OCI-LY1 (cell line): ENCODE results near the gene CCDC102A.

Experiments used
- EZH2 ChIP-seq: fragments of 200-600 bp; sonication (generic), shearing (Covaris generic); IDR thresholded peaks from 2 replicates; pipeline ENCODE4 v1.8.0; 2017; ENCODE audit warnings: borderline replicate concordance, mixed run types, mild to moderate bottlenecking, antibody characterized with exemption, low read length, moderate library complexity, mixed read lengths
- TF ChIP-seq, protein P1 (sequence below): fragments of 200-600 bp; sonication (generic), shearing (Covaris generic); IDR thresholded peaks from 2 replicates; pipeline ENCODE4 v1.5.1; 2017; ENCODE audit warnings: mild to moderate bottlenecking, antibody characterized with exemption, low read length, moderate library complexity, mixed read lengths

DNA sequence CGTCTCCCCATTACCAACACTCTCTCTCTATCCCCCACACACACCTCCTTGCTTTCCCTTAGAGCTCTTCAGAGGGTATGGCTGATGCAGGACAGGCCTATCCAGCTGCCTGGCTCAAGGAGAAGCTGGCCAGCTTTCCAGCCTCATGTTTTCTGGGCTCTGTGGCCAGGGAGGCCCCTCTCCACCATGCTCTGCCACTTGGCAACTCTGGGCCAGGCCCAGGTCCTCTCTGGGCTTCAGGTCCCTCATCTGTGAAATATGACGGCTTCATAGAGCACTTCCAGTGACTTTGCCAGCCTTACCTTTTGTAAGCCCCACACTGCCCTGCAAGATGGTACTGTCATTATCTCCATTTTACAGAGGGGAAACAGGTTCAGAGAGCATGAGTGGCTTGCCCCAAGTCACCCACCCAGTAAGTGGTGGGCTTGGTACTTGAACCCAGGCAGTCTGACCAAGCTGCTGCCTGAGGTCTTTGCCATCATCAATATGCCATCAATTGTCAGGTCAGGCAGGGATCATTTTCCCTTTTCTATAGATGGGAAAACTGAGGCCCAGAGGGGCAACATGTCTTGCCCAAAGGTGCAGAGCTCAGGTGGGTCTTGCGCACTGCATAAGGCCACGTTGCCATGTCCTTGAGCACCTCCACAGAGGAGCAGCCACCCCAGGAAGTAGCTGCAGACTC, 5.5 kb upstream of the CCDC102A start:
- TF ChIP-seq, protein P1, sequence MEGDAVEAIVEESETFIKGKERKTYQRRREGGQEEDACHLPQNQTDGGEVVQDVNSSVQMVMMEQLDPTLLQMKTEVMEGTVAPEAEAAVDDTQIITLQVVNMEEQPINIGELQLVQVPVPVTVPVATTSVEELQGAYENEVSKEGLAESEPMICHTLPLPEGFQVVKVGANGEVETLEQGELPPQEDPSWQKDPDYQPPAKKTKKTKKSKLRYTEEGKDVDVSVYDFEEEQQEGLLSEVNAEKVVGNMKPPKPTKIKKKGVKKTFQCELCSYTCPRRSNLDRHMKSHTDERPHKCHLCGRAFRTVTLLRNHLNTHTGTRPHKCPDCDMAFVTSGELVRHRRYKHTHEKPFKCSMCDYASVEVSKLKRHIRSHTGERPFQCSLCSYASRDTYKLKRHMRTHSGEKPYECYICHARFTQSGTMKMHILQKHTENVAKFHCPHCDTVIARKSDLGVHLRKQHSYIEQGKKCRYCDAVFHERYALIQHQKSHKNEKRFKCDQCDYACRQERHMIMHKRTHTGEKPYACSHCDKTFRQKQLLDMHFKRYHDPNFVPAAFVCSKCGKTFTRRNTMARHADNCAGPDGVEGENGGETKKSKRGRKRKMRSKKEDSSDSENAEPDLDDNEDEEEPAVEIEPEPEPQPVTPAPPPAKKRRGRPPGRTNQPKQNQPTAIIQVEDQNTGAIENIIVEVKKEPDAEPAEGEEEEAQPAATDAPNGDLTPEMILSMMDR, result no peak
- TF ChIP-seq EZH2, result no peak
